ENCODE data around the gene P2RX7.
"Not testable (repeated sequence)": the region's sequence is repeated elsewhere in the genome, so short reads cannot be mapped to it uniquely, and the experiment has no call there.

P2RX7 gene

DNA sequence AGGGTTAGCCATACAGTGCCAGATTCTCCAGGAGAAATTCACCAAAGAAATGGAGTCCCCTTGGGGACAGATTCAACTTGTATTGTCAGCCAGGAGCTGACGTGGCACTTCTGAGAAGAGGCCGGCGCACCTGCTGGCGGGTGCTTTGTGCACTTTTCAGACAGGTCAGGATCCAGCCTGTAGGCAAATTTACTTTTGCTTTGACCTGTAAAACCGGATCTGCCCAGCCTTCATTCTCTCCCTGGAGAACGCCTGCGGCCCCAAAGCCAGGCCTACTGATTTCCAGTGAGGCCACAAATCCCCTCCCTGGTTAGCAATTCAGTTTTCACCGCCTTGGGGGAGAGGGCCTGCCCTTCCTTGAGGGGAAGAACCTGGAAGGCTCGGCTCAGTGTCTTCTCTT, 94.6 kb downstream of the P2RX7 start:
- H3K4me3 ChIP-seq (ENCODE audit: low read depth, low read length), result no peak overlapping the region
- no peak for TF ChIP-seq CTCF (IDR thresholded peaks at IDR 0.05; ENCODE audit: low read depth, low read length)

DNA sequence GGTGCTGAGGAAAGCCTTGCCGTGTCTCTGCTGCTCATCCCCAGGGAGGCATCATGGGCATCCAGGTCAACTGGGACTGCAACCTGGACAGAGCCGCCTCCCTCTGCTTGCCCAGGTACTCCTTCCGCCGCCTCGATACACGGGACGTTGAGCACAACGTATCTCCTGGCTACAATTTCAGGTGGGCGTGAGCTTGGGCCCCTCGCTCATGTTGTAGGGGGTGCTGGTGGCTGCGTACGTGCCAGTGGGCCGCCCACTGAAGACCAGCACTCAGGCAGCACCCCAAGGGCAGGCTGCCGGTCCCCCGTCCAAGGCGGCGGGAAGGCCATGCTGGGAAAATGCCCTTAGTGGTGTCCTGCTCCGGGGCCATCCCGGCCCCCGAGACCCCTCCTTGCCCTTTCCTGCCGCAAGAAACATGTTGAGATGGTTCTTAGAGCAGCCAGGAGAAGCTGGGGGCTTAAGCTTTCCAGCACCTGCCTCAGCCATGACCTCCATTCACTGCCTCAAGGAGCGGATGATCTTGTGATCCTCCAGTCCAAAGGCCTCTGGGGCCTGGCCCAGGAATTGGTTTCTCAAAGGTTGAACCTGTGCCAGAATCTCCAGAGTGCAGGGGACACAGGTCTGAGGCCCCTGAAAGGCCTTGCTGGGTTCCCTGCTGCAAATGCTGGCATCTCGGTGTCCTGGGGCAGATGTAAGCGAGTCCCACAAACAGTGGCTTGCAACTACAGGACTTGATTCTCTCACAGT, 96.4 kb downstream of the P2RX7 start:
- H3K4me3 ChIP-seq (ENCODE audit: low read depth, low read length), result no peak overlapping the region
- TF ChIP-seq CTCF (IDR thresholded peaks at IDR 0.05; ENCODE audit: low read depth, low read length), result no peak

DNA sequence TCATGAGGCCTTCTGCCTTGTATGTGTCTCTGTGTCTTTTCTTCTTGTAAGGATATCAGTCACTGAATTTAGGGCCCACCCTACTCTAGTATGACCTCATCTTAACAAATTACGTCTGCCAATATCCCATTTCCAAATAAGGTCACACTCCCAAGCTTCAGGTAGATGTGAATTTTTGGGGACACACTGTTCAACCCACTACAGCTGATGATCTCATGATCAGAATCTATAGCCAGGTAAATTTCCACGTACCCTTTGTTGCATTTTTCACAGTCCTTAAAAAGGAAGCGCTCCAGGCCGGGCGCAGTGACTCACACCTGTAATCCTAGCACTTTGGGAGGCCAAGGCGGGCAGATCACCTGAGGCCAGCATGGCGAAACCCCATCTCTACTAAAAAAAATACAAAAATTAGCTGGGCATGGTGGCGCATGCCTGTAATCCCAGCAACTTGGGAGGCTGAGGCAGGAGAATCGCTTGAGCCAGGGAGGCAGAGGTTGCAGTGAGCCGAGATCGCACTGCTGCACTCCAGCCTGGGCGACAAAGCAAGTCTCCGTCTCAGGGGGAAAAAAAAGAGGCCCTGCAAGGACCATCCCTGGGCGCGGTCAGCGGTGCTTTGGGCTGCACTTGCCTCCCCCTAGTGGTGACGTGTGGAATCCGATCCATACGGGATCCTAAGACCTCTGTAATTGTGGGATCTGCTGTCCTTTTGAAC, 97.3 kb downstream of the P2RX7 start:
- H3K4me3 ChIP-seq (ENCODE audit: low read depth, low read length), result not testable (repeated sequence)
- TF ChIP-seq CTCF (IDR thresholded peaks at IDR 0.05; ENCODE audit: low read depth, low read length), result peak; percentile 82

DNA sequence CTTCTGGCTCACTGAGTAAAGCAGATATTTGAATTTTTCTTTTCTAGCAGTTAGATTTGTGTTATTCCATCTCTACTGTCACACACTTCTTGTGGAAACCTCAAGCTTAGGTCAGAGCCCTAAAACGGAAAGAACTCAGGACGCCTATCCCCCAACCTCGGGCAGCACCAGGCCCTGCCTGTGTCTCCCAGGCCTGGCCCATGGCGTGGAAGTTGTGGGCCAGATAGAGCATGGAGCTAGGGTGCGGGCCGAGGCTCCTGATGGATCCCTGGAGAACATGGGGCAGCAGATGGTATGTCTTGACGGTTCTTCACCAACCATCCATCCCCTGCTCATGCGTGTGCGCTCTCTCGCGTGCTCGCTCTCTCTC, 97.8 kb downstream of the P2RX7 start:
- H3K4me3 ChIP-seq (ENCODE audit: low read depth, low read length), result no peak overlapping the region
- no peak for TF ChIP-seq CTCF (IDR thresholded peaks at IDR 0.05; ENCODE audit: low read depth, low read length)

GRCh38 chr12:121232163-121232562, 99.5 kb downstream of the P2RX7 start:
- TF ChIP-seq CTCF (IDR thresholded peaks at IDR 0.05; ENCODE audit: low read depth, low read length), result no peak
- no peak overlapping the region for H3K4me3 ChIP-seq (ENCODE audit: low read depth, low read length)

DNA sequence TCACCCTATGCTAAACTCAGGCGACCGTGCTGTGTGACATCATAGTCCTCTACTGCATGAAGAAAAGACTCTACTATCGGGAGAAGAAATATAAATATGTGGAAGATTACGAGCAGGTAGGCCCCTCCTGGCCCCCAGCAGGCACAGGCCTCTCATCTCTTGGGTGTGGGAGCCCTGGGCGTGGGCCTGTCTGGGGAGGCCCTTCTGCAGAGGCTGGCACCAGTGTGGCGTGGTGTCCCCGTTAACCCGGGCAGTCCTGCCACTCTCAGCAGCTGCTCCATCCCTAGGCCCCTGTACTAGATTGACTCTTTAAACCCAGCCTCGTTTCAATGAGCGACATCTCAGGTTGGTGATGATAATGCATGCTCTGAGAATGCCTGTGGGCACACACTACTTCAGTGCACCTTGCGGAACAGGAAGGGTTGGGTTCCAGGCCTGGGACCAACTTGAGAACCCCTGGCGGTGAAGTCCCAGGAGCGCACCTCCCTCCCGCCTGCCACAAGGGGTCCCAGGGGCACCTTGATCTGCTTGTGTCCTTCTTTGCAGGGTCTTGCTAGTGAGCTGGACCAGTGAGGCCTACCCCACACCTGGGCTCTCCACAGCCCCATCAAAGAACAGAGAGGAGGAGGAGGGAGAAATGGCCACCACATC, 100.4 kb downstream of the P2RX7 start:
- TF ChIP-seq CTCF (IDR thresholded peaks at IDR 0.05; ENCODE audit: low read depth, low read length), result no peak
- no peak overlapping the region for H3K4me3 ChIP-seq (ENCODE audit: low read depth, low read length)

GRCh38 chr12:121233628-121234020, 100.9 kb downstream of the P2RX7 start:
- no peak for TF ChIP-seq CTCF (IDR thresholded peaks at IDR 0.05; ENCODE audit: low read depth, low read length)
- no peak overlapping the region for H3K4me3 ChIP-seq (ENCODE audit: low read depth, low read length)
